Smooth muscle cell (in vitro differentiated cells): ENCODE results near the gene ZSWIM9. TPM values are rescaled to one million over a fixed set of nuclear protein-coding genes. Genes with fewer than 3 reads are reported as not detected.
"Not testable (repeated sequence)": the region's sequence is repeated elsewhere in the genome, so short reads cannot be mapped to it uniquely, and the experiment has no call there.

Experiments
- DNase-seq: peaks from one replicate; lab custom pipeline; 2025; ENCODE audit not compliant: unreplicated experiment; lab: John Stamatoyannopoulos, UW
- H2AFZ ChIP-seq: fragments of 200-600 bp; sonication (generic); 2 replicates; pipeline ENCODE4 v1.6.0; 2016; ENCODE audit warnings: antibody characterized with exemption, low read depth, mild to moderate bottlenecking
- H3F3A ChIP-seq: fragments of 200-600 bp; sonication (generic); 2 replicates; pipeline ENCODE4 v1.6.0; 2017; ENCODE audit warnings: antibody characterized with exemption, low read depth
- H3K27ac ChIP-seq: fragments of 200-600 bp; sonication (generic); 2 replicates; pipeline ENCODE4 v1.5.1; 2016; ENCODE audit warnings: low read depth, mild to moderate bottlenecking
- H3K27me3 ChIP-seq: fragments of 200-600 bp; sonication (generic); 2 replicates; pipeline ENCODE4 v1.6.1; 2016; ENCODE audit warnings: low read depth, mild to moderate bottlenecking
- H3K36me3 ChIP-seq: fragments of 200-600 bp; sonication (generic); 2 replicates; pipeline ENCODE4 v1.5.1; 2016; ENCODE audit warnings: low read depth
- H3K4me1 ChIP-seq: fragments of 200-600 bp; sonication (generic); 2 replicates; pipeline ENCODE4 v1.5.1; 2016; ENCODE audit warnings: low read depth
- H3K4me2 ChIP-seq: fragments of 200-600 bp; sonication (generic); 2 replicates; pipeline ENCODE4 v1.6.0; 2016; ENCODE audit warnings: mild to moderate bottlenecking
- H3K4me3 ChIP-seq: fragments of 200-600 bp; sonication (generic); 2 replicates; pipeline ENCODE4 v1.5.1; 2016; ENCODE audit warnings: mild to moderate bottlenecking
- H3K79me2 ChIP-seq: fragments of 200-600 bp; sonication (generic); 2 replicates; pipeline ENCODE4 v1.6.0; 2016; ENCODE audit warnings: low read depth, mild to moderate bottlenecking
- H3K9ac ChIP-seq: fragments of 200-600 bp; sonication (generic); 2 replicates; pipeline ENCODE4 v1.6.0; 2016; ENCODE audit warnings: low read depth
- H3K9me3 ChIP-seq: fragments of 200-600 bp; sonication (generic); replicated peaks from 2 replicates; pipeline ENCODE4 v1.5.1; 2016; ENCODE audit warnings: low read depth
- H4K20me1 ChIP-seq: fragments of 200-600 bp; sonication (generic); 2 replicates; pipeline ENCODE4 v1.6.0; 2016; ENCODE audit warnings: low read depth
- WGBS: methylation state at CpG from one replicate; pipeline ENCODE4 v1.1.7; 2016; ENCODE audit warnings: low lambda C conversion rate; 5-methylcytosine and 5-hydroxymethylcytosine counted together
- polyA plus RNA-seq: library from polyadenylated mRNA; unstranded; fragments of >200 nt; fragmentation: Nextera tagmentation; extraction: Ambion mirVana; gene quantifications from 2 replicates; pipeline ENCODE4 v1.2.1, GENCODE V29; 2016
- total RNA-seq: library from RNA; depleted of rRNA; stranded (reverse); fragments of >200 nt; gene quantifications from 2 replicates; pipeline ENCODE4 v1.2.3, GENCODE V29; 2014
- TF ChIP-seq, protein P1 (sequence below): fragments of 200-600 bp; sonication (generic); IDR thresholded peaks from 2 replicates; pipeline ENCODE4 v1.5.1; 2017; ENCODE audit warnings: borderline replicate concordance, mild to moderate bottlenecking, antibody characterized with exemption; ENCODE audit not compliant: insufficient read depth, poor library complexity, severe bottlenecking

ZSWIM9 gene
- total and polyA plus RNA-seq, 2 experiments from 2014 or later: 1.3 to 1.6 TPM

DNA sequence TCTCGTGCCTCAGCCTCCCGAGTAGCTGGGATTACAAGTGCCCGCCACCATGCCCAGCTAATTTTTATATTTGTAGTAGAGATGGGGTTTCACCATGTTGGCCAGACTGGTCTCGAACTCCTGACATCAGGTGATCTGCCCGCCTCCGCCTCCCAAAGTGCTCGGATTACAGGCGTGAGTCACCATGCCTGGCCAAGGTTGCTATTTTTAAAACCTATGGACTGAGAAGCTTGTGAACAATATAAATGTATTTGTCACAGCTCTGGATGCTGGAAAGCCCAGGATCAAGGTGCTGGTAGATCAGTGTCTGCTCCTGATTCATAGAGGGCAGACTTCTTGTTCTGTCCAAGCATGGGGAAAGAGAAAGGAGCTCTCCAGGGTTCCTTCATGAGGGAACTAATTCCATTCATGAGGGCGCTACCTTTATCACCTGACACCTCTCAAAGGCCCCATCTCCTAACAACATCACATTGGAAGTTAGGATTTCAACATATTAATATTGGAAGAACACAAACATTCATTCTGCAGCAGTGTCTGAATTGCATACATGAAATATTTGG, 69.2 kb downstream of the ZSWIM9 start:
- WGBS: 94% methylated on average over 9 of the region's 9 CpGs

GRCh38 chr19:48241771-48242170, 71.3 kb downstream of the ZSWIM9 start:
- WGBS: 93% methylated on average over 6 of the region's 6 CpGs
- H3K4me1 ChIP-seq, H3K4me3 ChIP-seq, H3K27ac ChIP-seq, H3K9me3 ChIP-seq, H3K9ac ChIP-seq, H3K36me3 ChIP-seq, H4K20me1 ChIP-seq, DNase-seq, H3K27me3 ChIP-seq, H3K79me2 ChIP-seq, H3K4me2 ChIP-seq, H2AFZ ChIP-seq, H3F3A ChIP-seq: not testable (repeated sequence)

More for the DNA sequence above, 69.2 kb downstream of the ZSWIM9 start:
- Histone ChIP-seq H3K4me3 (no peak overlapping the region), H2AFZ (no peak overlapping the region), H3F3A (no peaks in the 10 kb centered on the region), H3K79me2 (no peaks in the 10 kb centered on the region), H3K27ac (no peak overlapping the region), H4K20me1 (no peaks in the 10 kb centered on the region), H3K9ac (no peak overlapping the region), H3K36me3 (no peaks in the 10 kb centered on the region), H3K27me3 (no peaks in the 10 kb centered on the region), H3K4me1 (no peaks in the 10 kb centered on the region), H3K4me2 (no peak overlapping the region), H3K9me3 (no peaks in the 10 kb centered on the region)
- no peak for DNase-seq
- TF ChIP-seq, protein P1, sequence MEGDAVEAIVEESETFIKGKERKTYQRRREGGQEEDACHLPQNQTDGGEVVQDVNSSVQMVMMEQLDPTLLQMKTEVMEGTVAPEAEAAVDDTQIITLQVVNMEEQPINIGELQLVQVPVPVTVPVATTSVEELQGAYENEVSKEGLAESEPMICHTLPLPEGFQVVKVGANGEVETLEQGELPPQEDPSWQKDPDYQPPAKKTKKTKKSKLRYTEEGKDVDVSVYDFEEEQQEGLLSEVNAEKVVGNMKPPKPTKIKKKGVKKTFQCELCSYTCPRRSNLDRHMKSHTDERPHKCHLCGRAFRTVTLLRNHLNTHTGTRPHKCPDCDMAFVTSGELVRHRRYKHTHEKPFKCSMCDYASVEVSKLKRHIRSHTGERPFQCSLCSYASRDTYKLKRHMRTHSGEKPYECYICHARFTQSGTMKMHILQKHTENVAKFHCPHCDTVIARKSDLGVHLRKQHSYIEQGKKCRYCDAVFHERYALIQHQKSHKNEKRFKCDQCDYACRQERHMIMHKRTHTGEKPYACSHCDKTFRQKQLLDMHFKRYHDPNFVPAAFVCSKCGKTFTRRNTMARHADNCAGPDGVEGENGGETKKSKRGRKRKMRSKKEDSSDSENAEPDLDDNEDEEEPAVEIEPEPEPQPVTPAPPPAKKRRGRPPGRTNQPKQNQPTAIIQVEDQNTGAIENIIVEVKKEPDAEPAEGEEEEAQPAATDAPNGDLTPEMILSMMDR: no peak

- Histone ChIP-seq H3K27me3 (no peaks in the 10 kb centered on the region), H4K20me1 (no peaks in the 10 kb centered on the region), H3F3A (no peaks in the 10 kb centered on the region), H3K36me3 (no peaks in the 10 kb centered on the region), H3K4me2 (no peak overlapping the region), H2AFZ (no peak overlapping the region), H3K9me3 (no peaks in the 10 kb centered on the region), H3K79me2 (no peaks in the 10 kb centered on the region), H3K4me3 (no peak overlapping the region), H3K27ac (no peak overlapping the region), H3K4me1 (no peaks in the 10 kb centered on the region), H3K9ac (no peak overlapping the region)
- TF ChIP-seq, protein P1: no peak
- 80% methylated on average over 5 of the region's 5 CpGs for WGBS
- no peak for DNase-seq
Observed at GRCh38 chr19:48244281-48244680, 73.8 kb downstream of the ZSWIM9 start.

- H3K9ac ChIP-seq: no peak overlapping the region
- H3K4me1 ChIP-seq: no peaks in the 10 kb centered on the region
- H3K36me3 ChIP-seq: no peaks in the 10 kb centered on the region
- no peaks in the 10 kb centered on the region for H4K20me1 ChIP-seq
- H3K27me3 ChIP-seq: no peaks in the 10 kb centered on the region
- H3K4me2 ChIP-seq: no peak overlapping the region
- H3K9me3 ChIP-seq: no peaks in the 10 kb centered on the region
- no peak overlapping the region for H3K4me3 ChIP-seq
- no peaks in the 10 kb centered on the region for H3K79me2 ChIP-seq
- WGBS: 85% methylated on average over 5 of the region's 5 CpGs
- TF ChIP-seq, protein P1: no peak
- no peaks in the 10 kb centered on the region for H3F3A ChIP-seq
- H3K27ac ChIP-seq: no peak overlapping the region
- DNase-seq: no peak
- no peak overlapping the region for H2AFZ ChIP-seq
Observed at GRCh38 chr19:48246101-48246500, 75.6 kb downstream of the ZSWIM9 start.
